AML-193 (cell line): ENCODE results near the gene TRAF7.
A peak's percentile ranks its signal among the peaks of the same experiment; 100 is the strongest.

Experiments
- DNase-seq, 2 experiments: peaks; one replicate each; lab custom pipeline; 2025; lab: John Stamatoyannopoulos, UW

The TRAF7 gene

GRCh38 chr16:2181952-2182351, 26.4 kb downstream of the TRAF7 start:
- DNase-seq, result no peak

- DNase-seq, result no peak
Observed at GRCh38 chr16:2183671-2184070, 28.1 kb downstream of the TRAF7 start.

- no peak for DNase-seq
Observed at GRCh38 chr16:2184346-2184745, 28.8 kb downstream of the TRAF7 start.

GRCh38 chr16:2184962-2185361, 29.4 kb downstream of the TRAF7 start:
- DNase-seq, result no peak

GRCh38 chr16:2186064-2186463, 30.5 kb downstream of the TRAF7 start:
- no peak for DNase-seq

GRCh38 chr16:2186505-2186904, 30.9 kb downstream of the TRAF7 start:
- DNase-seq, result no peak

- DNase-seq, result no peak
Observed at GRCh38 chr16:2187212-2187611, 31.6 kb downstream of the TRAF7 start.

- no peak for DNase-seq
Observed at GRCh38 chr16:2188395-2188794, 32.8 kb downstream of the TRAF7 start.

- DNase-seq, result no peak
Observed at GRCh38 chr16:2189252-2189893, 33.8 kb downstream of the TRAF7 start.

GRCh38 chr16:2190002-2190658, 34.5 kb downstream of the TRAF7 start:
- no peak for DNase-seq

- DNase-seq, result no peak
Observed at GRCh38 chr16:2190659-2191445, 35.3 kb downstream of the TRAF7 start.

GRCh38 chr16:2191446-2191706, 35.8 kb downstream of the TRAF7 start:
- DNase-seq, result no peak

- no peak for DNase-seq
Observed at GRCh38 chr16:2194166-2194834, 38.7 kb downstream of the TRAF7 start.

- DNase-seq, result peak; percentile 39 to 43
Observed at GRCh38 chr16:2194852-2195321, 39.3 kb downstream of the TRAF7 start.

- no peak for DNase-seq
Observed at GRCh38 chr16:2195322-2196161, 40.0 kb downstream of the TRAF7 start.

- no peak for DNase-seq
Observed at GRCh38 chr16:2196162-2196980, 40.8 kb downstream of the TRAF7 start, which contains the start of gene CASKIN1. TSS of gene CASKIN1 (minus strand) at chr16:2196605. CDS start at chr16:2196432, 173 bp downstream.

GRCh38 chr16:2196981-2197511, 41.5 kb downstream of the TRAF7 start:
- DNase-seq, result no peak

- DNase-seq, result no peak
Observed at GRCh38 chr16:2197765-2198164, 42.2 kb downstream of the TRAF7 start.

- no peak for DNase-seq
Observed at GRCh38 chr16:2198283-2198682, 42.7 kb downstream of the TRAF7 start.

- no peak for DNase-seq
Observed at GRCh38 chr16:2199095-2199494, 43.5 kb downstream of the TRAF7 start.
